ENCODE data around the gene TM9SF4. TPM values are rescaled to one million over a fixed set of nuclear protein-coding genes. Genes with fewer than 3 reads are reported as not detected.

TM9SF4 gene
- total RNA-seq, 2 donors from 2014 or later, result 33.4 TPM

DNA sequence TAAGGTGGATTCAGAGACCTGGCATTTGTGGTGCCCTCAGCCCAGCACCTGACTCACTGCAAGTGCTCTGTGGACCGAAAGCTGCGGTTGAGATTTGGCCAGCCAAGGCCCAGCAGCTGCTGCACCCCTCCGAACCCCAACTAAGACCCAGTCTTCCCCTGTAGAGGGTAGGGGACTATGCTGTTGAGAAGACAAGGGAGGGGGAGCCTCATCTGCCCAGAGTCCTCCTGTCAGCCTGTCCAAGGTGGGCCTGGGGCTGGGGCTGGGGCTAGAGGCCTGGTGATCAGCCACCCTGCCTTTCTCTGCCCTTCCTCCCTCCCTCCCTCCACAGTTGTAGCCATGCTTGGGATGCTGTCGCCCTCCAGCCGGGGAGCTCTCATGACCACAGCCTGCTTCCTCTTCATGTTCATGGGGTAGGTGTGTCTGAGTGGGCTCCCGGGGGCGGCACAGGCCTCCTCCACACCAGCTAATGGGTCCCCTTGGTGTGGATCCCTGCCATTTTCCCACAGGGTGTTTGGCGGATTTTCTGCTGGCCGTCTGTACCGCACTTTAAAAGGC lies 40.9 kb downstream of the TM9SF4 start:
- no peak overlapping the region for H3K27ac ChIP-seq
- H3K4me1 ChIP-seq (ENCODE audit: control insufficient read depth in 1 of 2, low read depth in 2 of 2), result peaks cover 0 to 11% of the 10 kb centered on the region in 2 donors
- peaks cover 43% of the 10 kb centered on the region for H3K36me3 ChIP-seq
- H3K9me3 ChIP-seq, result no peaks in the 10 kb centered on the region
- TF ChIP-seq, protein P1, sequence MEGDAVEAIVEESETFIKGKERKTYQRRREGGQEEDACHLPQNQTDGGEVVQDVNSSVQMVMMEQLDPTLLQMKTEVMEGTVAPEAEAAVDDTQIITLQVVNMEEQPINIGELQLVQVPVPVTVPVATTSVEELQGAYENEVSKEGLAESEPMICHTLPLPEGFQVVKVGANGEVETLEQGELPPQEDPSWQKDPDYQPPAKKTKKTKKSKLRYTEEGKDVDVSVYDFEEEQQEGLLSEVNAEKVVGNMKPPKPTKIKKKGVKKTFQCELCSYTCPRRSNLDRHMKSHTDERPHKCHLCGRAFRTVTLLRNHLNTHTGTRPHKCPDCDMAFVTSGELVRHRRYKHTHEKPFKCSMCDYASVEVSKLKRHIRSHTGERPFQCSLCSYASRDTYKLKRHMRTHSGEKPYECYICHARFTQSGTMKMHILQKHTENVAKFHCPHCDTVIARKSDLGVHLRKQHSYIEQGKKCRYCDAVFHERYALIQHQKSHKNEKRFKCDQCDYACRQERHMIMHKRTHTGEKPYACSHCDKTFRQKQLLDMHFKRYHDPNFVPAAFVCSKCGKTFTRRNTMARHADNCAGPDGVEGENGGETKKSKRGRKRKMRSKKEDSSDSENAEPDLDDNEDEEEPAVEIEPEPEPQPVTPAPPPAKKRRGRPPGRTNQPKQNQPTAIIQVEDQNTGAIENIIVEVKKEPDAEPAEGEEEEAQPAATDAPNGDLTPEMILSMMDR (IDR thresholded peaks at IDR 0.05), result no peak
- DNase-seq (ENCODE audit: low spot score), result no peak
- no peak overlapping the region for H3K4me3 ChIP-seq
- ATAC-seq (ENCODE audit: insufficient number of reproducible peaks, low FRiP score, low read depth), result no peak
- no peaks in the 10 kb centered on the region for H3K27me3 ChIP-seq (replicated peaks; ENCODE audit: insufficient read depth)

DNA sequence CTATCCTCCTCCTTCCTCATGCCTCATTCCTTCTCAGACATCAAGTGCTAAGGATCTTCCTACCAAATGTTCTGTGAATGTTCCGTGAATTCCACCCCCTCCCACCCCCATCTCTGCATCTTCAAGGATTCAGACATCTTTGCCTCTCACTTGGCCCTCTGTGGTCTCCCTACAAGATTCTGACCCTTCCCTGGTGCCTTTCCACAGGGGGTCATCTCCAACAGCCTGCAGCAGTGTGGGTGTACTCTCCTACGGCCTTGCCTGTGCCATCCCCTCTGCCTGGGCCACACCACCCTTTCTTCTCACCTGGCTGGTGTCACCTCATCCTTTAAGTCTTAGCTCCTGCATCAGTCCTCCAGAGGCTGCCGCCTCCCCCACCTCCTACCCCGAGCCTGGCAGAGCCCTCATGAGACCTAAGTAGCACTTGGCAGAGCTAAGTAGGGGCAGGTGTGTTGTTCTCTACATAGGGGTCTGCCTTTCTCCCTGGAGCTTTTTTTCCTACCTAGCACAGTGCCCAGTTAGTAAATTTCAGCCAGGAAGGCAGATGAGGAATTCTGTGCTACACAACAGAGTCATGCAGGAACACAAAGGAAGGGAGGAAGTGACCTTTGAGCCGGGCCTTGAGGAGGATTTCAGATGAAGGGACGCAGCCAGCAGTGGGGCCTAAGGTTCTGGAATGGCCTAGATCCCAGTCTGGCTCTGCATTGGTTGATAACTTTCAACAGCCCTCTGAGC lies 43.1 kb downstream of the TM9SF4 start:
- ATAC-seq (ENCODE audit: insufficient number of reproducible peaks, low FRiP score, low read depth) (no peak), DNase-seq (ENCODE audit: low spot score) (no peak)
- TF ChIP-seq, protein P1 (IDR thresholded peaks at IDR 0.05), result no peak
- no peaks in the 10 kb centered on the region for H3K27me3 ChIP-seq (replicated peaks; ENCODE audit: insufficient read depth)
- peaks cover 0 to 14% of the 10 kb centered on the region in 2 donors for H3K4me1 ChIP-seq (ENCODE audit: control insufficient read depth in 1 of 2, low read depth in 2 of 2)
- H3K36me3 ChIP-seq, result peaks cover 30% of the 10 kb centered on the region
- H3K27ac ChIP-seq, result no peak overlapping the region
- H3K4me3 ChIP-seq, result no peak overlapping the region
- H3K9me3 ChIP-seq, result no peaks in the 10 kb centered on the region

DNA sequence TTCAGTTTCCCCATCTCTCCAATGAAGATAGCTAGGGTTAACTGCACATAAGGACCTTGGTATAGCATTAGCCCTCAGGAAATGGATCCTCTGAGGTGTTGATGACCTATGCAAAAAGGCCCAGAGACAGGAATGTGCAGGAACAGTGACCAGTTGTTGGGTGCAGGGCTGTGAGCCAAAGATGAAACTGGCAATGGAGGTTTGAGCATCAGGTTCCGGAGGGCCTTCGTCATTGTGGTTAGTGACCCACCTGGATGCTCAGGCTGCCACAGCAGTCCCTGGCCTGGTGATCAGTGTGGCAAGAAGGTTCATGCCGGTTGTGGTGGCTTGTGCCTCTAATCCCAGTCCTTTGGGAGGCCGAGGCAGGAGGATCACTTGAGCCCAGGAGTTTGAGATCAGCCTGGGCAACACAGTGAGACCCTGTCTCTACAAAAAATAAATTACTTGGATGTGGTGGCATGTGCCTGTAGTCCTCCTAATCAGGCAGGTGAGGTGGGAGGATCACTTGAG lies 43.7 kb downstream of the TM9SF4 start:
- DNase-seq (ENCODE audit: low spot score) (no peak), ATAC-seq (ENCODE audit: insufficient number of reproducible peaks, low FRiP score, low read depth) (no peak)
- TF ChIP-seq, protein P1 (IDR thresholded peaks at IDR 0.05), result no peak

DNA sequence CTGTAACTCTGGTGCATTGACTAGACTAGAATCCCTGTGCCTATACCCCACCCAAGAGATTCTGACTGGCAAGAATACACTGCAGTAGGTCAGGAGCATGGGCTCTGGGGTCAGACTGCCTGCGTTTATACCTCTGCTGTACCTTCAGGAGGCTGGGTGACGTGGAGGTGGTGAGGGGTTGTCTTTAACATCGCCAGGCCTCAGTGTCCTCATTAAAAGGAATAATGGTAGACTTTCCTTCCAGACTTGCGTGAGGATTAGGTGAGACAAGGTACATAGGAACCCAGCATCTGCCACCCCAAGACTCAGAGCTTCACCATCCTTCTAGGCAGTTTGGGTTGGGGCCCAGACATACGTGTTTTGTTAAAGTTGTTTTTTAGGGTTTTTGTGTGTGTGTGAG lies 44.3 kb downstream of the TM9SF4 start:
- TF ChIP-seq, protein P1 (IDR thresholded peaks at IDR 0.05), result no peak
- no peak overlapping the region for H3K27ac ChIP-seq
- H3K36me3 ChIP-seq, result peaks cover 41% of the 10 kb centered on the region
- DNase-seq (ENCODE audit: low spot score), result no peak
- H3K4me3 ChIP-seq, result no peak overlapping the region
- no peaks in the 10 kb centered on the region for H3K9me3 ChIP-seq
- H3K4me1 ChIP-seq (ENCODE audit: control insufficient read depth in 1 of 2, low read depth in 2 of 2), result peaks cover 0 to 14% of the 10 kb centered on the region in 2 donors
- ATAC-seq (ENCODE audit: insufficient number of reproducible peaks, low FRiP score, low read depth), result no peak
- H3K27me3 ChIP-seq (replicated peaks; ENCODE audit: insufficient read depth), result no peaks in the 10 kb centered on the region

More for the DNA sequence above, 43.7 kb downstream of the TM9SF4 start:
- peaks cover 37% of the 10 kb centered on the region for H3K36me3 ChIP-seq
- H3K4me3 ChIP-seq, result no peak overlapping the region
- H3K9me3 ChIP-seq, result no peaks in the 10 kb centered on the region
- H3K4me1 ChIP-seq (ENCODE audit: control insufficient read depth in 1 of 2, low read depth in 2 of 2), result peaks cover 0 to 14% of the 10 kb centered on the region in 2 donors
- no peaks in the 10 kb centered on the region for H3K27me3 ChIP-seq (replicated peaks; ENCODE audit: insufficient read depth)
- no peak overlapping the region for H3K27ac ChIP-seq

All from thoracic aorta (tissue), 2 donors.